Hepatocyte (in vitro differentiated cells): Measurements from ENCODE around the gene RFTN1.

Source experiments
- EZH2 ChIP-seq: fragments of 200-600 bp; sonication (generic); IDR thresholded peaks from 2 replicates; pipeline ENCODE4 v1.6.1; 2016; ENCODE audit warnings: antibody characterized with exemption, mild to moderate bottlenecking, borderline replicate concordance
- TF ChIP-seq, protein P1 (sequence below): fragments of 200-600 bp; sonication (generic); IDR thresholded peaks from 2 replicates; pipeline ENCODE4 v1.5.1; 2016; ENCODE audit warnings: antibody characterized with exemption, mild to moderate bottlenecking; ENCODE audit not compliant: poor library complexity

DNA sequence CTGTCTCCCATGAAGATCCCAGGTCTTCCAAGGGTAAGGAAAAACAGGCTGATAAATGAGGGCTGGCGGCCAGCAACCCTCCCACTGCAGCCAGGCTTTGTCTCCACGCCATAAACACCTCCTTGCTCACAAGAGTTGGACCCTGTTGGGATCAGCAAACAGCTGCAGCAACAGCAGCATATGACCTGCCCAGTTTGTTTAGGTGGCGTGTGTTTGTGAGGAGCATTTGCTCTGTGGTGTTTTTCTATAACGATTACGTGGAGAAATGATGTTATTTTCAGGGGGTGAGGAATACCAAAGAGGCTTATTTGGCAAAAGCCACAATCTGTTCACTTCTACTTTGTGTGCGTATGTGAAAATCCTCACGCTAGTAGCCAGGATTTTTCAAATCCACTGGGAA, 58.5 kb downstream of the RFTN1 start:
- TF ChIP-seq, protein P1, sequence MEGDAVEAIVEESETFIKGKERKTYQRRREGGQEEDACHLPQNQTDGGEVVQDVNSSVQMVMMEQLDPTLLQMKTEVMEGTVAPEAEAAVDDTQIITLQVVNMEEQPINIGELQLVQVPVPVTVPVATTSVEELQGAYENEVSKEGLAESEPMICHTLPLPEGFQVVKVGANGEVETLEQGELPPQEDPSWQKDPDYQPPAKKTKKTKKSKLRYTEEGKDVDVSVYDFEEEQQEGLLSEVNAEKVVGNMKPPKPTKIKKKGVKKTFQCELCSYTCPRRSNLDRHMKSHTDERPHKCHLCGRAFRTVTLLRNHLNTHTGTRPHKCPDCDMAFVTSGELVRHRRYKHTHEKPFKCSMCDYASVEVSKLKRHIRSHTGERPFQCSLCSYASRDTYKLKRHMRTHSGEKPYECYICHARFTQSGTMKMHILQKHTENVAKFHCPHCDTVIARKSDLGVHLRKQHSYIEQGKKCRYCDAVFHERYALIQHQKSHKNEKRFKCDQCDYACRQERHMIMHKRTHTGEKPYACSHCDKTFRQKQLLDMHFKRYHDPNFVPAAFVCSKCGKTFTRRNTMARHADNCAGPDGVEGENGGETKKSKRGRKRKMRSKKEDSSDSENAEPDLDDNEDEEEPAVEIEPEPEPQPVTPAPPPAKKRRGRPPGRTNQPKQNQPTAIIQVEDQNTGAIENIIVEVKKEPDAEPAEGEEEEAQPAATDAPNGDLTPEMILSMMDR, result no peak
- TF ChIP-seq EZH2, result no peak
